Activated CD4-positive, alpha-beta T cell treated with anti-CD3 and anti-CD28 coated beads, Interleukin-10, Interleukin-2, amounts not matched to agents 100 ng/mL and 50 ng/mL, durations not matched to agents 16 hours and 8 hours (primary cell): Measurements from ENCODE around the gene ZBTB37.
"Not testable (repeated sequence)": the region's sequence is repeated elsewhere in the genome, so short reads cannot be mapped to it uniquely, and the experiment has no call there.

ENCODE experiments used
- DNase-seq: peaks from one replicate; pipeline ENCODE4 v3.0.0-alpha.2; 2020

ZBTB37 gene

GRCh38 chr1:173868266-173869020, at the start of gene ZBTB37:
TSS of gene ZBTB37 (plus strand) at chr1:173868380. CDS start at chr1:173870226, 1,846 bp downstream.
- DNase-seq, result peak; percentile 98

GRCh38 chr1:173818459-173818858, 49.7 kb upstream of the ZBTB37 start:
- DNase-seq, result no peak

GRCh38 chr1:173821680-173822079, 46.5 kb upstream of the ZBTB37 start:
- DNase-seq, result no peak

GRCh38 chr1:173823781-173824314, 44.3 kb upstream of the ZBTB37 start:
- no peak for DNase-seq

- DNase-seq, result peak; percentile 96
Measured at GRCh38 chr1:173824315-173825081, 43.7 kb upstream of the ZBTB37 start, which contains the start of the genes CENPL and DARS2. TSS of gene CENPL (minus strand) at chr1:173824883. CDS start at chr1:173811299, 13,584 bp downstream. TSS of gene DARS2 (plus strand) at chr1:173824673. CDS start at chr1:173825230, 557 bp downstream.

GRCh38 chr1:173827611-173828010, 40.6 kb upstream of the ZBTB37 start:
- no peak for DNase-seq

GRCh38 chr1:173832748-173833147, 35.4 kb upstream of the ZBTB37 start:
- no peak for DNase-seq

- DNase-seq, result no peak
Measured at GRCh38 chr1:173852105-173852504, 16.1 kb upstream of the ZBTB37 start.

- no peak for DNase-seq
Measured at GRCh38 chr1:173853074-173853473, 15.1 kb upstream of the ZBTB37 start.

GRCh38 chr1:173856014-173856413, 12.2 kb upstream of the ZBTB37 start:
- no peak for DNase-seq

GRCh38 chr1:173856903-173857302, 11.3 kb upstream of the ZBTB37 start:
- no peak for DNase-seq

- DNase-seq, result no peak
Measured at GRCh38 chr1:173857363-173857917, 10.7 kb upstream of the ZBTB37 start.

- not testable (repeated sequence) for DNase-seq
Measured at GRCh38 chr1:173859547-173859946, 8.6 kb upstream of the ZBTB37 start.

- DNase-seq, result no peak
Measured at GRCh38 chr1:173860065-173860464, 8.1 kb upstream of the ZBTB37 start.

GRCh38 chr1:173861731-173862145, 6.4 kb upstream of the ZBTB37 start:
- DNase-seq, result peak; percentile 67

- DNase-seq, result peak; percentile 69
Measured at GRCh38 chr1:173862146-173862768, 5.9 kb upstream of the ZBTB37 start.

GRCh38 chr1:173862769-173863223, 5.4 kb upstream of the ZBTB37 start:
- peak; percentile 52 for DNase-seq

GRCh38 chr1:173863224-173864161, 4.7 kb upstream of the ZBTB37 start:
- DNase-seq, result no peak

GRCh38 chr1:173864179-173864867, 3.9 kb upstream of the ZBTB37 start:
- peak; percentile 38 for DNase-seq

- peak; percentile 31 for DNase-seq
Measured at GRCh38 chr1:173865468-173866164, 2.6 kb upstream of the ZBTB37 start.
